IMR-90 (cell line): Measurements from ENCODE around the gene ZRANB3. TPM values are rescaled to one million over a fixed set of nuclear protein-coding genes. Genes with fewer than 3 reads are reported as not detected.

Experiments
- ATAC-seq: fragments of 200-7000 bp; cut with Tn5 transposase; 2 replicates; pipeline ENCODE4 v1.9.1; 2020; ENCODE audit warnings: low read depth, mild to moderate bottlenecking, moderate library complexity
- BruUV-seq: library from RNA; stranded (reverse); fragments of 400-500 nt; replicated peaks from 2 replicates; lab custom pipeline; 2021; lab: Mats Ljungman, UMichigan
- CTCF ChIA-PET: fragments of 300-600 bp; formaldehyde crosslinking; extraction: SDS; loops from one replicate; lab custom pipeline; 2021; ENCODE audit warnings: antibody characterized with exemption; lab: Yijun Ruan, JAX
- POLR2A ChIA-PET: fragments of 300-600 bp; sonication (Branson Sonifier 250); formaldehyde crosslinking; loops from one replicate; lab custom pipeline; 2022; ENCODE audit warnings: antibody characterized with exemption; ENCODE audit not compliant: unreplicated experiment; lab: Charles Lee
- DNase-seq: peaks from one replicate; pipeline ENCODE4 v3.0.0; 2013
- H2AFZ ChIP-seq: replicated peaks from 2 replicates; pipeline ENCODE3; 2013; ENCODE audit warnings: low read length, mild to moderate bottlenecking; ENCODE audit not compliant: poor library complexity
- H2AK5ac ChIP-seq: 2 replicates; pipeline ENCODE4 v1.6.1; 2013; ENCODE audit warnings: low read depth, low read length, inconsistent platforms
- H2AK9ac ChIP-seq: replicated peaks from 2 replicates; pipeline ENCODE3; 2013; ENCODE audit warnings: mild to moderate bottlenecking, low read depth, low read length, moderate library complexity; ENCODE audit not compliant: poor library complexity
- H2BK120ac ChIP-seq: 2 replicates; pipeline ENCODE4 v1.6.1; 2013; ENCODE audit warnings: low read depth, low read length, inconsistent platforms
- H2BK15ac ChIP-seq: 3 replicates; pipeline ENCODE4 v1.6.1; 2013; ENCODE audit warnings: low read depth, low read length, inconsistent platforms
- H2BK20ac ChIP-seq: 2 replicates; pipeline ENCODE4 v1.6.1; 2013; ENCODE audit warnings: low read depth, mild to moderate bottlenecking, inconsistent platforms, low read length, moderate library complexity
- H2BK5ac ChIP-seq: 2 replicates; pipeline ENCODE4 v1.6.1; 2013; ENCODE audit warnings: mild to moderate bottlenecking, low read depth, low read length, inconsistent platforms; ENCODE audit not compliant: poor library complexity, severe bottlenecking
- H3K14ac ChIP-seq: replicated peaks from 2 replicates; pipeline ENCODE4 v1.6.1; 2013; ENCODE audit warnings: low read depth, low read length, inconsistent platforms
- H3K18ac ChIP-seq: 2 replicates; pipeline ENCODE4 v1.6.1; 2013; ENCODE audit warnings: low read depth, low read length, control low read depth
- H3K23ac ChIP-seq: 2 replicates; pipeline ENCODE4 v1.6.1; 2013; ENCODE audit warnings: low read depth, low read length, inconsistent platforms
- H3K27ac ChIP-seq: 2 replicates; pipeline ENCODE4 v1.5.1; 2013; ENCODE audit warnings: mild to moderate bottlenecking, control low read depth, low read length; ENCODE audit not compliant: insufficient read depth
- H3K27me3 ChIP-seq: 2 replicates; pipeline ENCODE4 v1.6.1; 2013; ENCODE audit warnings: low read length; ENCODE audit not compliant: control insufficient read depth, insufficient read depth
- H3K36me3 ChIP-seq: 2 replicates; pipeline ENCODE4 v1.6.1; 2013; ENCODE audit warnings: low read length, mixed read lengths; ENCODE audit not compliant: control insufficient read depth, insufficient read depth
- H3K4ac ChIP-seq: 2 replicates; pipeline ENCODE4 v1.6.1; 2013; ENCODE audit warnings: low read depth, low read length, inconsistent platforms
- H3K4me1 ChIP-seq: 2 replicates; pipeline ENCODE4 v1.6.1; 2013; ENCODE audit warnings: low read length, mixed read lengths; ENCODE audit not compliant: control insufficient read depth, insufficient read depth
- H3K4me2 ChIP-seq: 2 replicates; pipeline ENCODE4 v1.6.1; 2013; ENCODE audit warnings: low read depth, mild to moderate bottlenecking, control low read depth, low read length, moderate library complexity
- H3K4me3 ChIP-seq: 2 replicates; pipeline ENCODE4 v1.5.1; 2013; ENCODE audit warnings: low read depth, mild to moderate bottlenecking, control low read depth, low read length, moderate library complexity; ENCODE audit not compliant: insufficient read depth
- H3K56ac ChIP-seq: 2 replicates; pipeline ENCODE4 v1.6.1; 2013; ENCODE audit warnings: low read length, inconsistent platforms; ENCODE audit not compliant: insufficient read depth; ENCODE audit errors: extremely low read depth
- H3K79me1 ChIP-seq, 2 experiments: 2 replicates each; pipeline ENCODE4 v1.6.1; 2013; ENCODE audit warnings: low read length in 2 of 2, inconsistent platforms in 1 of 2, low read depth in 1 of 2
- H3K9ac ChIP-seq: 2 replicates; pipeline ENCODE4 v1.6.1; 2013; ENCODE audit warnings: low read depth, low read length, control low read depth
- H3K9me1 ChIP-seq: 2 replicates; pipeline ENCODE4 v1.6.1; 2013; ENCODE audit warnings: low read length, inconsistent platforms; ENCODE audit not compliant: insufficient read depth
- H3K9me3 ChIP-seq: 2 replicates; pipeline ENCODE4 v1.6.1; 2013; ENCODE audit warnings: low read length; ENCODE audit not compliant: control insufficient read depth, insufficient read depth
- H4K20me1 ChIP-seq: 2 replicates; pipeline ENCODE4 v1.6.1; 2013; ENCODE audit warnings: low read length, inconsistent platforms; ENCODE audit not compliant: insufficient read depth
- H4K5ac ChIP-seq: 2 replicates; pipeline ENCODE4 v1.6.1; 2013; ENCODE audit warnings: mild to moderate bottlenecking, low read depth, low read length, control low read depth
- H4K8ac ChIP-seq, 2 experiments: 2 replicates each; pipeline ENCODE4 v1.6.1; 2013; ENCODE audit warnings: low read depth in 2 of 2, low read length in 2 of 2, control low read depth in 1 of 2, inconsistent platforms in 1 of 2
- H4K91ac ChIP-seq: 2 replicates; pipeline ENCODE4 v1.6.1; 2013; ENCODE audit warnings: low read depth, low read length, inconsistent platforms; ENCODE audit not compliant: insufficient read depth
- NFE2L2 ChIP-seq: fragments of 150-350 bp; IDR thresholded peaks from 2 replicates; pipeline ENCODE4 v1.6.1; 2016; ENCODE audit warnings: low read depth, mild to moderate bottlenecking, low read length
- WGBS, 2 experiments: methylation state at CpG; one replicate each; pipeline versions ENCODE4 v1.1.5 to v1.1.7; 2013; ENCODE audit warnings: missing lambda C conversion rate in 2 of 2; ENCODE audit not compliant: insufficient read length in 1 of 2; ENCODE audit errors: extremely low coverage in 2 of 2; 5-methylcytosine and 5-hydroxymethylcytosine counted together
- dilution Hi-C: fragments of 300-500 bp; cut with HindIII; formaldehyde crosslinking; loops from one replicate; pipeline ENCODE4 v1.14.3; 2018; ENCODE audit warnings: low sequenced_read_pairs; ENCODE audit not compliant: unreplicated experiment
- in situ Hi-C: fragments of 300-500 bp; cut with MboI; formaldehyde crosslinking; loops from 3 replicates; pipeline ENCODE4 v1.14.3; 2019; ENCODE audit warnings: low sequenced_read_pairs, inconsistent platforms, mixed read lengths
- intact Hi-C: fragments of 100-400 bp; cut with micrococcal nuclease; formaldehyde crosslinking; loops from 2 replicates; pipeline ENCODE4 v1.10.0; 2022
- polyA plus RNA-seq, 3 experiments: library from polyadenylated mRNA; depleted of rRNA; stranded (reverse); fragments of >200 nt; gene quantifications; 2 replicates each; pipeline ENCODE4 v1.2.3, GENCODE V29; 2012; ENCODE audit warnings: low replicate concordance in 1 of 3
- total RNA-seq: library from RNA; depleted of rRNA; stranded (reverse); fragments of >200 nt; gene quantifications from 2 replicates; pipeline ENCODE4 v1.2.3, GENCODE V29; 2012
- TF ChIP-seq, protein P1 (sequence below): fragments of 150-350 bp; IDR thresholded peaks from 2 replicates; pipeline ENCODE4 v1.6.1; 2017; ENCODE audit warnings: mild to moderate bottlenecking, antibody characterized with exemption, low read length, low read depth
- TF ChIP-seq, protein P2 (sequence below): fragments of 150-350 bp; IDR thresholded peaks from 2 replicates; pipeline ENCODE4 v1.6.1; 2016; ENCODE audit warnings: low read depth, mild to moderate bottlenecking, low read length, moderate library complexity, borderline replicate concordance

The ZRANB3 gene
- total and polyA plus RNA-seq, 2 of the 4 experiments (the other 2 are of a cell fraction): 3.4 to 9.3 TPM

GRCh38 chr2:135183822-135184221, 347.2 kb downstream of the ZRANB3 start:
- H2BK120ac ChIP-seq: no peak overlapping the region
- BruUV-seq: no TSS peak
- no peak overlapping the region for H3K4ac ChIP-seq
- peaks cover 2% of the 10 kb centered on the region; the same call in 1 of the 2 replicates for H3K4me1 ChIP-seq
- TF ChIP-seq, protein P1, sequence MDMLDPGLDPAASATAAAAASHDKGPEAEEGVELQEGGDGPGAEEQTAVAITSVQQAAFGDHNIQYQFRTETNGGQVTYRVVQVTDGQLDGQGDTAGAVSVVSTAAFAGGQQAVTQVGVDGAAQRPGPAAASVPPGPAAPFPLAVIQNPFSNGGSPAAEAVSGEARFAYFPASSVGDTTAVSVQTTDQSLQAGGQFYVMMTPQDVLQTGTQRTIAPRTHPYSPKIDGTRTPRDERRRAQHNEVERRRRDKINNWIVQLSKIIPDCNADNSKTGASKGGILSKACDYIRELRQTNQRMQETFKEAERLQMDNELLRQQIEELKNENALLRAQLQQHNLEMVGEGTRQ: no peak
- TF ChIP-seq, protein P2, sequence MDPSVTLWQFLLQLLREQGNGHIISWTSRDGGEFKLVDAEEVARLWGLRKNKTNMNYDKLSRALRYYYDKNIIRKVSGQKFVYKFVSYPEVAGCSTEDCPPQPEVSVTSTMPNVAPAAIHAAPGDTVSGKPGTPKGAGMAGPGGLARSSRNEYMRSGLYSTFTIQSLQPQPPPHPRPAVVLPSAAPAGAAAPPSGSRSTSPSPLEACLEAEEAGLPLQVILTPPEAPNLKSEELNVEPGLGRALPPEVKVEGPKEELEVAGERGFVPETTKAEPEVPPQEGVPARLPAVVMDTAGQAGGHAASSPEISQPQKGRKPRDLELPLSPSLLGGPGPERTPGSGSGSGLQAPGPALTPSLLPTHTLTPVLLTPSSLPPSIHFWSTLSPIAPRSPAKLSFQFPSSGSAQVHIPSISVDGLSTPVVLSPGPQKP: no peak
- no peak for TF ChIP-seq NFE2L2
- H3K23ac ChIP-seq: peak overlapping the region; percentile 33; the same call in 1 of the 2 replicates
- H3K27ac ChIP-seq: no peak overlapping the region
- no peak overlapping the region for H3K4me2 ChIP-seq
- no peaks in the 10 kb centered on the region for H3K27me3 ChIP-seq
- H3K4me3 ChIP-seq: no peak overlapping the region
- no peak overlapping the region for H4K5ac ChIP-seq
- no peak overlapping the region for H2BK20ac ChIP-seq
- POLR2A ChIA-PET: no interaction called here
- no peaks in the 10 kb centered on the region for H3K9me3 ChIP-seq
- peaks cover 5% of the 10 kb centered on the region; the same call in 1 of the 2 replicates for H3K9me1 ChIP-seq
- no peaks in the 10 kb centered on the region for H4K20me1 ChIP-seq
- no peak overlapping the region for H3K56ac ChIP-seq
- 0 out of 2 replicates have a peak, but pooled peaks cover 2% of the 10 kb centered on the region for H3K36me3 ChIP-seq
- intact Hi-C loops (no loop called here), dilution Hi-C loops (no loop called here), in situ Hi-C loops (no loop called here)
- ATAC-seq (peak; percentile 69), DNase-seq (peak; percentile 33)
- no peak overlapping the region for H4K8ac ChIP-seq
- CTCF ChIA-PET: no interaction called here
- no peak overlapping the region for H3K9ac ChIP-seq
- H3K14ac ChIP-seq: no peak overlapping the region
- no CpG with 5 or more reads among the region's 1 CpG for WGBS, 2 experiments
- H2AK9ac ChIP-seq: no peak overlapping the region
- H2AFZ ChIP-seq: no peak overlapping the region
- H2BK15ac ChIP-seq: no peak overlapping the region
- no peak overlapping the region for H2AK5ac ChIP-seq
- H3K18ac ChIP-seq: no peak overlapping the region
- H2BK5ac ChIP-seq: no peak overlapping the region
- H4K91ac ChIP-seq: no peak overlapping the region
- no peaks in the 10 kb centered on the region for H3K79me1 ChIP-seq
